WTC11 (cell line): ENCODE results near the gene CHN1. TPM values are rescaled to one million over a fixed set of nuclear protein-coding genes. Genes with fewer than 3 reads are reported as not detected.

Experiments
- ATAC-seq: fragments of 200-7000 bp; cut with Tn5 transposase; 2 replicates; pipeline ENCODE4 v1.10.0; 2021; ENCODE audit warnings: mild to moderate bottlenecking, moderate library complexity
- CTCF ChIA-PET: fragments of 300-600 bp; sonication (Branson Sonifier 250); formaldehyde crosslinking; loops from one replicate; lab custom pipeline; 2021; ENCODE audit warnings: antibody characterized with exemption; lab: Charles Lee
- POLR2A ChIA-PET: fragments of 350-600 bp; sonication (Branson Sonifier 250); formaldehyde crosslinking; loops from one replicate; lab custom pipeline; 2021; ENCODE audit warnings: antibody characterized with exemption; lab: Charles Lee
- DNase-seq: peaks from one replicate; pipeline ENCODE4 v3.0.0; 2021; ENCODE audit warnings: low spot score
- H3K27ac Mint-ChIP-seq: 2 replicates; pipeline ENCODE4 v1.8.0; 2021; ENCODE audit warnings: mixed read lengths
- H3K27me3 Mint-ChIP-seq: 2 replicates; pipeline ENCODE4 v1.8.0; 2021; ENCODE audit warnings: low read depth, mild to moderate bottlenecking, moderate library complexity, mixed read lengths
- H3K36me3 Mint-ChIP-seq: 2 replicates; pipeline ENCODE4 v1.8.0; 2021; ENCODE audit warnings: mixed read lengths
- H3K4me1 Mint-ChIP-seq: 2 replicates; pipeline ENCODE4 v1.8.0; 2022; ENCODE audit warnings: mixed read lengths
- H3K4me3 Mint-ChIP-seq: 2 replicates; pipeline ENCODE4 v1.8.0; 2021; ENCODE audit warnings: mild to moderate bottlenecking, moderate library complexity, mixed read lengths
- H3K9me3 Mint-ChIP-seq: 2 replicates; pipeline ENCODE4 v1.8.0; 2021; ENCODE audit warnings: mixed read lengths
- AFF4 ChIP-seq: sonication (generic); formaldehyde crosslinking; IDR thresholded peaks from 2 replicates; pipeline ENCODE4 v1.8.1; 2023; ENCODE audit warnings: mild to moderate bottlenecking, missing genetic modification reagents, borderline replicate concordance
- ELF4 ChIP-seq: sonication (generic); formaldehyde crosslinking; IDR thresholded peaks from 2 replicates; pipeline ENCODE4 v1.8.1; 2022; ENCODE audit warnings: low read depth, mild to moderate bottlenecking, moderate library complexity, missing genetic modification reagents
- ERG ChIP-seq: fragments of 250-450 bp; sonication (Bioruptor Pico); IDR thresholded peaks from 2 replicates; pipeline ENCODE4 v1.8.0; 2021; ENCODE audit warnings: mild to moderate bottlenecking
- ETV6 ChIP-seq: sonication (generic); formaldehyde crosslinking; IDR thresholded peaks from 2 replicates; pipeline ENCODE4 v1.8.1; 2022; ENCODE audit warnings: mild to moderate bottlenecking, missing genetic modification reagents
- IRF1 ChIP-seq: sonication (generic); formaldehyde crosslinking; IDR thresholded peaks from 2 replicates; pipeline ENCODE4 v1.8.0; 2023; ENCODE audit warnings: missing genetic modification reagents
- JAZF1 ChIP-seq: fragments of 250-450 bp; sonication (Bioruptor Pico); IDR thresholded peaks from 2 replicates; pipeline ENCODE4 v1.9.0; 2021; ENCODE audit warnings: moderate library complexity, mild to moderate bottlenecking, inconsistent platforms
- MYBL2 ChIP-seq: sonication (generic); formaldehyde crosslinking; IDR thresholded peaks from 2 replicates; pipeline ENCODE4 v1.8.1; 2023; ENCODE audit warnings: mild to moderate bottlenecking, moderate library complexity, missing genetic modification reagents
- PREB ChIP-seq: sonication (generic); formaldehyde crosslinking; IDR thresholded peaks from 2 replicates; pipeline ENCODE4 v1.8.1; 2022; ENCODE audit warnings: mild to moderate bottlenecking, missing genetic modification reagents, moderate library complexity, borderline replicate concordance
- PRRX2 ChIP-seq: fragments of 250-450 bp; sonication (Bioruptor Pico); IDR thresholded peaks from 2 replicates; pipeline ENCODE4 v1.8.0; 2021; ENCODE audit warnings: mild to moderate bottlenecking
- SMAD3 ChIP-seq: sonication (generic); formaldehyde crosslinking; IDR thresholded peaks from 2 replicates; pipeline ENCODE4 v1.8.0; 2022; ENCODE audit warnings: missing genetic modification reagents, mild to moderate bottlenecking, borderline replicate concordance
- TEAD1 ChIP-seq: sonication (generic); formaldehyde crosslinking; IDR thresholded peaks from 2 replicates; pipeline ENCODE4 v1.8.0; 2022; ENCODE audit warnings: mild to moderate bottlenecking, missing genetic modification reagents
- ZNF138 ChIP-seq: sonication (generic); formaldehyde crosslinking; conservative IDR thresholded peaks from 2 replicates; pipeline ENCODE4 v1.8.1; 2022; ENCODE audit warnings: mild to moderate bottlenecking, moderate library complexity, missing genetic modification reagents
- ZNF317 ChIP-seq: sonication (generic); formaldehyde crosslinking; IDR thresholded peaks from 2 replicates; pipeline ENCODE4 v1.8.1; 2023; ENCODE audit warnings: low read depth, mild to moderate bottlenecking, moderate library complexity, missing genetic modification reagents, borderline replicate concordance
- ZNF396 ChIP-seq: fragments of 250-450 bp; sonication (Bioruptor Pico); IDR thresholded peaks from 2 replicates; pipeline ENCODE4 v1.8.0; 2021; ENCODE audit warnings: mild to moderate bottlenecking, moderate library complexity, borderline replicate concordance
- ZNF512 ChIP-seq: sonication (generic); formaldehyde crosslinking; IDR thresholded peaks from 2 replicates; pipeline ENCODE4 v1.8.1; 2022; ENCODE audit warnings: missing genetic modification reagents, borderline replicate concordance
- total RNA-seq: library from RNA; stranded (reverse); gene quantifications from 3 replicates; pipeline ENCODE4 v1.2.3, GENCODE V29; 2021
- TF ChIP-seq, protein P1 (sequence below): sonication (generic); formaldehyde crosslinking; IDR thresholded peaks from 2 replicates; pipeline ENCODE4 v1.8.0; 2023; ENCODE audit warnings: missing genetic modification reagents, mild to moderate bottlenecking, borderline replicate concordance
- TF ChIP-seq, protein P2 (sequence below): fragments of 250-450 bp; sonication (Bioruptor Pico); IDR thresholded peaks from 2 replicates; pipeline ENCODE4 v1.9.0; 2021; ENCODE audit warnings: mild to moderate bottlenecking

CHN1 gene
- total RNA-seq, 1 experiment from 2014 or later, result 30.0 TPM

DNA sequence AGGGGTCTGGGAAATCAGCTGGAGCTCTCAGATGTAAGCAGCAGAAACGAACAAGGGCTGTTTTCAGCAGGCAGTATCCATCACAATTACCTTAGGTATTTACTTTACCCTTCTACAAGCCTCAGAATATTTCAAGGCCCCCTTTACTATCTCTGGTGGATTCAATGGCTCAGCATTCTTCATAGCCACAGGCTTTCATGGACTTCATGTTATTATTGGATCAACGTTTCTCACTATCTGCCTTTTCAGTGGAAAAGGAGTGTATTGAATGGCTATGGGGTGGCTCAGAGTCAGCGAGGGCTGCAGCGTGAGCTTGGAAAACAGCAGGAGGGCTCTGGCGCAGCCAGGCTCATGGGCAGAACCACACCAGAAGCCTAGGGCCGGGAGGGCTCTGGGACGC is 224.3 kb downstream of the CHN1 start (continued):
- TF ChIP-seq, protein P1, sequence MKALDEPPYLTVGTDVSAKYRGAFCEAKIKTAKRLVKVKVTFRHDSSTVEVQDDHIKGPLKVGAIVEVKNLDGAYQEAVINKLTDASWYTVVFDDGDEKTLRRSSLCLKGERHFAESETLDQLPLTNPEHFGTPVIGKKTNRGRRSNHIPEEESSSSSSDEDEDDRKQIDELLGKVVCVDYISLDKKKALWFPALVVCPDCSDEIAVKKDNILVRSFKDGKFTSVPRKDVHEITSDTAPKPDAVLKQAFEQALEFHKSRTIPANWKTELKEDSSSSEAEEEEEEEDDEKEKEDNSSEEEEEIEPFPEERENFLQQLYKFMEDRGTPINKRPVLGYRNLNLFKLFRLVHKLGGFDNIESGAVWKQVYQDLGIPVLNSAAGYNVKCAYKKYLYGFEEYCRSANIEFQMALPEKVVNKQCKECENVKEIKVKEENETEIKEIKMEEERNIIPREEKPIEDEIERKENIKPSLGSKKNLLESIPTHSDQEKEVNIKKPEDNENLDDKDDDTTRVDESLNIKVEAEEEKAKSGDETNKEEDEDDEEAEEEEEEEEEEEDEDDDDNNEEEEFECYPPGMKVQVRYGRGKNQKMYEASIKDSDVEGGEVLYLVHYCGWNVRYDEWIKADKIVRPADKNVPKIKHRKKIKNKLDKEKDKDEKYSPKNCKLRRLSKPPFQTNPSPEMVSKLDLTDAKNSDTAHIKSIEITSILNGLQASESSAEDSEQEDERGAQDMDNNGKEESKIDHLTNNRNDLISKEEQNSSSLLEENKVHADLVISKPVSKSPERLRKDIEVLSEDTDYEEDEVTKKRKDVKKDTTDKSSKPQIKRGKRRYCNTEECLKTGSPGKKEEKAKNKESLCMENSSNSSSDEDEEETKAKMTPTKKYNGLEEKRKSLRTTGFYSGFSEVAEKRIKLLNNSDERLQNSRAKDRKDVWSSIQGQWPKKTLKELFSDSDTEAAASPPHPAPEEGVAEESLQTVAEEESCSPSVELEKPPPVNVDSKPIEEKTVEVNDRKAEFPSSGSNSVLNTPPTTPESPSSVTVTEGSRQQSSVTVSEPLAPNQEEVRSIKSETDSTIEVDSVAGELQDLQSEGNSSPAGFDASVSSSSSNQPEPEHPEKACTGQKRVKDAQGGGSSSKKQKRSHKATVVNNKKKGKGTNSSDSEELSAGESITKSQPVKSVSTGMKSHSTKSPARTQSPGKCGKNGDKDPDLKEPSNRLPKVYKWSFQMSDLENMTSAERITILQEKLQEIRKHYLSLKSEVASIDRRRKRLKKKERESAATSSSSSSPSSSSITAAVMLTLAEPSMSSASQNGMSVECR, result no peak
- no peak for TF ChIP-seq PRRX2 (CRISPR knock-in tag)
- TF ChIP-seq ZNF512 (CRISPR knock-in tag), result no peak

- Mint-ChIP-seq H3K9me3 (no peaks in the 10 kb centered on the region), H3K27ac (peak overlapping the region; percentile 53), H3K4me3 (no peak overlapping the region), H3K27me3 (no peaks in the 10 kb centered on the region; the same call in none of the 2 replicates), H3K36me3 (no peaks in the 10 kb centered on the region), H3K4me1 (peaks cover 70% of the 10 kb centered on the region)
- ATAC-seq (no peak), DNase-seq (no peak)
- ChIA-PET CTCF (interaction anchor here (0.9 to 1.2 kb wide), 2 partner anchors 31 to 80 kb away, joined by 4 to 7 read pairs; no protein-coding TSS in a partner anchor), POLR2A (interaction anchor here (1.2 kb wide), 1 partner anchor 12 kb away, joined by 5 read pairs; no protein-coding TSS in a partner anchor)
- TF ChIP-seq, protein P2, sequence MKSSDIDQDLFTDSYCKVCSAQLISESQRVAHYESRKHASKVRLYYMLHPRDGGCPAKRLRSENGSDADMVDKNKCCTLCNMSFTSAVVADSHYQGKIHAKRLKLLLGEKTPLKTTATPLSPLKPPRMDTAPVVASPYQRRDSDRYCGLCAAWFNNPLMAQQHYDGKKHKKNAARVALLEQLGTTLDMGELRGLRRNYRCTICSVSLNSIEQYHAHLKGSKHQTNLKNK (CRISPR knock-in tag), result no peak
- TF ChIP-seq SMAD3 (CRISPR knock-in tag) (no peak), ZNF138 (no peak), ERG (CRISPR knock-in tag) (no peak), ZNF396 (CRISPR knock-in tag) (no peak), JAZF1 (CRISPR knock-in tag) (no peak), PREB (CRISPR knock-in tag) (no peak), ELF4 (CRISPR knock-in tag) (no peak), ETV6 (CRISPR knock-in tag) (no peak), TEAD1 (CRISPR knock-in tag) (no peak), IRF1 (CRISPR knock-in tag) (no peak), ZNF512 (CRISPR knock-in tag) (no peak), AFF4 (CRISPR knock-in tag) (no peak), ZNF317 (CRISPR knock-in tag) (no peak), MYBL2 (CRISPR knock-in tag) (no peak)
Measured at GRCh38 chr2:174780191-174780840, 224.9 kb downstream of the CHN1 start.
